Spleen (tissue), 11 donors: ENCODE measurements around the gene SSU72. TPM values are rescaled to one million over a fixed set of nuclear protein-coding genes. Genes with fewer than 3 reads are reported as not detected.

Experiments used
- DNase-seq: peaks from one replicate; pipeline ENCODE4 v3.0.0-alpha.2; 2020
- H3K27ac ChIP-seq, 8 donors: fragments of 200-600 bp; sonication (generic) in 7 of 8; 1 replicate in 4 of 8; 2 replicates in 4 of 8; pipeline versions ENCODE4 v1.5.0 to v1.8.0; 2016 to 2021; ENCODE audit warnings: inconsistent platforms in 4 of 8, mild to moderate bottlenecking in 4 of 8, moderate library complexity in 1 of 8
- H3K27me3 ChIP-seq, 7 donors: fragments of 200-600 bp; sonication (generic) in 6 of 7; replicated peaks in 1 of 7; 1 replicate in 4 of 7; 2 replicates in 3 of 7; pipeline versions ENCODE4 v1.5.0 to v1.8.0; 2016 to 2021; ENCODE audit warnings: inconsistent platforms in 3 of 7, mild to moderate bottlenecking in 1 of 7
- H3K36me3 ChIP-seq, 6 donors: fragments of 200-600 bp; sonication (generic) in 5 of 6; 1 replicate in 4 of 6; 2 replicates in 2 of 6; pipeline versions ENCODE4 v1.5.0 to v1.8.0; 2016 to 2021; ENCODE audit warnings: inconsistent platforms in 2 of 6
- H3K4me1 ChIP-seq, 6 donors: fragments of 200-600 bp; sonication (generic) in 5 of 6; 1 replicate in 3 of 6; 2 replicates in 3 of 6; pipeline versions ENCODE4 v1.5.0 to v1.8.0; 2016 to 2021; ENCODE audit warnings: inconsistent platforms in 3 of 6
- H3K4me3 ChIP-seq, 8 donors: fragments of 200-600 bp; sonication (generic) in 7 of 8; 1 replicate in 4 of 8; 2 replicates in 4 of 8; pipeline versions ENCODE4 v1.5.0 to v1.8.0; 2016 to 2021; ENCODE audit warnings: inconsistent platforms in 4 of 8, mild to moderate bottlenecking in 4 of 8, moderate library complexity in 2 of 8
- H3K9me3 ChIP-seq, 8 donors: fragments of 200-600 bp; sonication (generic) in 7 of 8; 1 replicate in 4 of 8; 2 replicates in 4 of 8; pipeline versions ENCODE4 v1.5.0 to v1.8.0; 2016 to 2021; ENCODE audit warnings: inconsistent platforms in 4 of 8
- POLR2A ChIP-seq, 3 donors: fragments of 450-650 bp; IDR thresholded peaks; one replicate each; pipeline ENCODE4 v1.5.1; 2017; ENCODE audit warnings: antibody characterized with exemption in 3 of 3, mild to moderate bottlenecking in 1 of 3
- POLR2AphosphoS5 ChIP-seq, 3 donors: sonication (generic); formaldehyde crosslinking; IDR thresholded peaks; one replicate each; pipeline ENCODE4 v1.5.1; 2017; ENCODE audit warnings: antibody characterized with exemption in 3 of 3
- WGBS, 5 donors: extraction: QIAGEN DNeasy Blood & Tissue Kit in 3 of 5; methylation state at CpG; one replicate each; pipeline versions ENCODE4 v1.1.5 to v1.1.7; 2013 to 2018; 5-methylcytosine and 5-hydroxymethylcytosine counted together
- intact Hi-C: fragments of 100-400 bp; cut with DNase I; formaldehyde crosslinking; loops from one replicate; pipeline ENCODE4 v1.15.0; 2023; ENCODE audit warnings: low total_unique reads
- polyA plus RNA-seq, 3 donors: library from polyadenylated mRNA; stranded (reverse); fragments of 200-250 nt; gene quantifications; one replicate each; pipeline ENCODE4 v1.2.1, GENCODE V29; 2013
- total RNA-seq, 7 donors: library from RNA; depleted of rRNA in 3 of 7; stranded (reverse); fragments of >200 nt in 3 of 7; fragmentation: NEBNext Ultra II Directional in 4 of 7; extraction: Animal tissue kit (Norgen Biotek cat#: 25700) in 4 of 7; gene quantifications; one replicate each; pipeline versions ENCODE4 v1.1.0 to v1.2.1, GENCODE V29; 2016 to 2021
- TF ChIP-seq, protein P1 (sequence below), 11 experiments: fragments of 200-600 bp in 7 of 11; fragments of 450-650 bp in 4 of 11; sonication (generic) in 4 of 11; IDR thresholded peaks in 8 of 11; conservative IDR thresholded peaks in 3 of 11; 1 replicate in 7 of 11; 2 replicates in 4 of 11; pipeline versions ENCODE4 v1.4.0 to v1.8.0; 2016 to 2021; ENCODE audit warnings: antibody characterized with exemption in 11 of 11, inconsistent platforms in 4 of 11, mild to moderate bottlenecking in 1 of 11
- donor health status: healthy with polysubstance abuse.
- donor health status: DM: no; HTN: no; CAD: no; lungs with moderate emphysema.
- donor health status: DM: no; HTN: no; CAD: no.
- donor health status: Bipolar disorder and iron deficiency.
- donor health status: healthy.
- donor health status: DM: no; HTN: no; CAD: no.
- donor health status: DM: yes; HTN: yes; CAD: no.

SSU72 gene
- total and polyA plus RNA-seq, 10 donors, result 86.7 to 168 (median 107) TPM

DNA sequence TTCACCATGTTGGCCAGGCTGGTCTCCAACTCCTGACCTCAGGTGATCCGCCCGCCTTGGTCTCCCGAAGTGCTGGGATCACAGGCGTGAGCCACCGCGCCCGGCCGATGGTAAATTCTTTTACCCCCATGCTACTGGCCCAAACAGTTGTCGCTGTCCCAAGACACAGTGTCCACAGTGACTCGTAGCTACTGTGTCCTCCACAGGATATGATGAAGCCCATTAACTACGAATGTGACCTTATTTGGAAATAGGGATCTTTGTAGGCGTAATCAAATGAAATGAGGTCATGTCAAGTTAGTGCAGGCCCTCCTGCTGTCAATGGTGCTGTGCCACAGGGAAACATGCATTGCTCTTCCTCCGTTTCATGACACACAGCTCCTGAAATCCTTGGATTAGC lies 16.8 kb upstream of the SSU72 start:
- 86 to 93% (median 89%) methylated on average over 13 of the region's 13 CpGs for WGBS, 5 donors
- DNase-seq, result no peak
- intact Hi-C loops, result no loop called here
- Histone ChIP-seq H3K4me3 (no peak overlapping the region), H3K9me3 (no peaks in the 10 kb centered on the region), H3K27me3 (peaks cover 0 to 42% (median 4%) of the 10 kb centered on the region in 7 donors), H3K4me1 (no peaks in the 10 kb centered on the region), H3K36me3 (no peaks in the 10 kb centered on the region), H3K27ac (no peak overlapping the region)
- TF ChIP-seq POLR2AphosphoS5 (IDR thresholded peaks at IDR 0.05), result no peak
- TF ChIP-seq, protein P1, sequence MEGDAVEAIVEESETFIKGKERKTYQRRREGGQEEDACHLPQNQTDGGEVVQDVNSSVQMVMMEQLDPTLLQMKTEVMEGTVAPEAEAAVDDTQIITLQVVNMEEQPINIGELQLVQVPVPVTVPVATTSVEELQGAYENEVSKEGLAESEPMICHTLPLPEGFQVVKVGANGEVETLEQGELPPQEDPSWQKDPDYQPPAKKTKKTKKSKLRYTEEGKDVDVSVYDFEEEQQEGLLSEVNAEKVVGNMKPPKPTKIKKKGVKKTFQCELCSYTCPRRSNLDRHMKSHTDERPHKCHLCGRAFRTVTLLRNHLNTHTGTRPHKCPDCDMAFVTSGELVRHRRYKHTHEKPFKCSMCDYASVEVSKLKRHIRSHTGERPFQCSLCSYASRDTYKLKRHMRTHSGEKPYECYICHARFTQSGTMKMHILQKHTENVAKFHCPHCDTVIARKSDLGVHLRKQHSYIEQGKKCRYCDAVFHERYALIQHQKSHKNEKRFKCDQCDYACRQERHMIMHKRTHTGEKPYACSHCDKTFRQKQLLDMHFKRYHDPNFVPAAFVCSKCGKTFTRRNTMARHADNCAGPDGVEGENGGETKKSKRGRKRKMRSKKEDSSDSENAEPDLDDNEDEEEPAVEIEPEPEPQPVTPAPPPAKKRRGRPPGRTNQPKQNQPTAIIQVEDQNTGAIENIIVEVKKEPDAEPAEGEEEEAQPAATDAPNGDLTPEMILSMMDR (IDR thresholded peaks at IDR 0.05 in 8 of 11, conservative IDR thresholded peaks at IDR 0.05 in 3 of 11), result no peak
- TF ChIP-seq POLR2A (IDR thresholded peaks at IDR 0.05), result no peak

DNA sequence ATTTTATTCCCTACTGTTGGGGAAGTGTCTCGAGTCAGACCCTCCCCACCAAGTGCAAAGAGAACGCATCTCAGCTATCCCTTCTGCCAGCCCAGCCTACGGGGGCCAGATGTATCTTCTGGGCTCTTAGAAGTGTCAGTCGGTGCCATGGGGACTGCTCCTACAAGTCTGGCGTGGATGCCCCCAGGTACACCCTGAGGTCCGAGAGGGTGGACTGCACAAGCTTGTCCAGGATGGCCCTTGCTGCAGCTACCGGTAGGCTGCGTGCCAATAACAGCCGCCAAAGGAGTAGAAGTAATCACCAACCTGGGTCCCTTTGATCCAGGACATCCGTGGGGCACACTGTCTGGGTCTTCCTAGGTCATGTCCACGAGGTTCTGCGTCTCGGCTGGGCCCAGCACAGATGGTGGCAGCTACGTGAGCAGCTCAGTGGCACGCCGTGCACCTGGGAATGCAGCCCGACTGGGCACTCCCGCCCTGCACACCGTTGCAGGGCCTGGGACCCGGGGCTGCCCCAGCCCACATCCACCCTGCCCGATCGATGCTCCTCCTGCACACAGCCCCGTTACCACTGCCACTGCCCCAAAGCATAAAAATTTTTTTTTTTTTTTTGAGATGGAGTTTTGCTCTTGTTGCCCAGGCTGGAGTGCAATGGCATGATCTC lies 8.8 kb upstream of the SSU72 start:
- Histone ChIP-seq H3K27ac (no peak overlapping the region), H3K27me3 (peaks cover 0 to 68% (median 2%) of the 10 kb centered on the region in 7 donors), H3K9me3 (no peaks in the 10 kb centered on the region), H3K36me3 (no peaks in the 10 kb centered on the region), H3K4me1 (no peaks in the 10 kb centered on the region), H3K4me3 (no peak overlapping the region)
- TF ChIP-seq, protein P1 (IDR thresholded peaks at IDR 0.05 in 8 of 11, conservative IDR thresholded peaks at IDR 0.05 in 3 of 11), result no peak
- TF ChIP-seq POLR2A (IDR thresholded peaks at IDR 0.05), result no peak
- no peak for TF ChIP-seq POLR2AphosphoS5 (IDR thresholded peaks at IDR 0.05)
- intact Hi-C loops, result no loop called here
- WGBS, 5 donors, result 84 to 85% (median 84%) methylated on average over 15 to 23 of the region's 23 CpGs
- DNase-seq, result no peak

DNA sequence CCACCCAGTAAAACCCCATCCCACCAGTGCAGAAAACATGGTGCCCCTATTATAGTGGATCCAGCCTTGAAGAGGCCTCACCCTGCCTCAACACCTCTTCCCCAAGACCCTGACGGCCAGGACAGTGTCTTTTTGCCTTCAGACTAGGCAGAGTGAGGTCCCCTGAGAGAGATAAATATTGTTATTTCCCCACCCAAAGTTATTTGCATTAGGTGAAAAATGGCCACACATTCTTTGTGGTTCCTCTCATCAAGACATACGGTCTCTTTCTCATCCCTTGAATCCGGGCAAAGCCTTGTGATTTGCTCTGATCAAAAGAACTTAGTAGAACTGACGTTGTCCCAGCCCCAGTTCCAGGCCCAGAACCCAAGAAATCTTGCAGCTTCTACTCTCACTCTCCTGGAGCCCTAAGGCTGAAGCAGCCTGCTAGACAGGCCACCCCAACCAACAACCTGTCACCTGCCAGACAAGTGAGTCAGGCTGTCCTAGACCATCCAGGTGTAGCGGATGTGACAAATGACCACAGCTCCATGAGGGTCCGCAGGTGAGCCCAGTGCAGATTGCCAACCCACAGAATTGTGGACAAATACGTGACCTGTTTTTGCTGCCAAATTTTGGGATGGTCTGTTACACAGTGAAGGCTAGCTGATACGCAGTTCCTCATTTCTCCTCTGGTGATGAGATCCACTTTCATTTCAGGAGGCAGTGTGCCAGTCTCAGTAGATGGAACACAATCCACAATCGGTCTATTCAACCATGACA lies 8.1 kb upstream of the SSU72 start:
- no peak overlapping the region for H3K4me3 ChIP-seq
- 72 to 81% (median 73%) methylated on average over 6 to 9 of the region's 9 CpGs for WGBS, 5 donors
- H3K27ac ChIP-seq, result no peak overlapping the region
- no peak for TF ChIP-seq POLR2A (IDR thresholded peaks at IDR 0.05)
- TF ChIP-seq, protein P1 (IDR thresholded peaks at IDR 0.05 in 8 of 11, conservative IDR thresholded peaks at IDR 0.05 in 3 of 11), result no peak
- no peak for TF ChIP-seq POLR2AphosphoS5 (IDR thresholded peaks at IDR 0.05)
- no peaks in the 10 kb centered on the region for H3K36me3 ChIP-seq
- H3K4me1 ChIP-seq, result no peaks in the 10 kb centered on the region
- no peaks in the 10 kb centered on the region for H3K9me3 ChIP-seq
- no peak for DNase-seq
- peaks cover 0 to 63% (median 0%) of the 10 kb centered on the region in 7 donors for H3K27me3 ChIP-seq
- intact Hi-C loops, result no loop called here

DNA sequence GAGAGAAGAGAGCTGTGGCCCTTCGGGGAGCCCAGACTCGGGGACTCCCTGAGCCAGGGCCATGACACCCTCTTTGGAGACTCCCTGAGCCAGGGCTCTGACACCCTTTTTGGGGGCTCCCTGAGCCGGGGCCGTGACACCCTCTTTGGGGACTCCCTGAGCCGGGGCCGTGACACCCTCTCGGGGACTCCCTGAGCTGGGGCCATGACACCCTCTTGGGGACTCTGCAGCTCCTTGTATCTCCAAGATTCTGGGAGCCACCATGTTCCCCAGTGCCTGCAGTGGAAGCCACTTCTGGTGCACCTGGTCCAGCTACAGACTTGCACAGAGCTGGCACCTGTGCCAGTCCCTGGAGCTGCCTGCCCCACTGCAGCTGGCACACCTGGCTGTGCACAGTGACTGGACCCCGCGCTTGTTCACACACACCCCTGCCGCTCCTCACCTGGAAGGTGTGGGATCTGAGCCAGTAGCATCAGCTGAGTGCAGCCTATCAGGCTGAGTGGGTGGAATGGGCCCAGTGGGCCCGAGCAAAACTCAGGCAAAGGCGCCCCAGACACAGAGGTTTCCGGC lies 3.8 kb upstream of the SSU72 start:
- H3K36me3 ChIP-seq, result no peaks in the 10 kb centered on the region
- intact Hi-C loops, result no loop called here
- WGBS, 5 donors, result 84 to 93% (median 90%) methylated on average over 8 to 13 of the region's 13 CpGs
- no peaks in the 10 kb centered on the region for H3K9me3 ChIP-seq
- TF ChIP-seq POLR2AphosphoS5 (IDR thresholded peaks at IDR 0.05), result no peak
- H3K27ac ChIP-seq, result no peak overlapping the region
- peaks cover 0 to 33% (median 0%) of the 10 kb centered on the region in 7 donors for H3K27me3 ChIP-seq
- no peak for DNase-seq
- H3K4me3 ChIP-seq, result no peak overlapping the region
- peaks cover 5 to 22% (median 14%) of the 10 kb centered on the region in 6 donors for H3K4me1 ChIP-seq
